Activated CD8-positive, alpha-beta T cell treated with anti-CD3 and anti-CD28 coated beads for 36 hours (primary cell): ENCODE data around the gene LPGAT1. TPM values are rescaled to one million over a fixed set of nuclear protein-coding genes. Genes with fewer than 3 reads are reported as not detected.
"Not testable (repeated sequence)": the region's sequence is repeated elsewhere in the genome, so short reads cannot be mapped to it uniquely, and the experiment has no call there.

Experiments used
- ATAC-seq: fragments of 200-7000 bp; cut with Tn5 transposase; one replicate; pipeline ENCODE4 v1.10.0; 2021; ENCODE audit warnings: mild to moderate bottlenecking, moderate library complexity
- CTCF ChIA-PET: fragments of 350-600 bp; sonication (Branson Sonifier 250); formaldehyde crosslinking; loops from one replicate; lab custom pipeline; 2021; ENCODE audit warnings: antibody characterized with exemption; lab: Charles Lee
- POLR2A ChIA-PET: fragments of 350-600 bp; sonication (Branson Sonifier 250); formaldehyde crosslinking; loops from one replicate; lab custom pipeline; 2021; ENCODE audit warnings: antibody characterized with exemption; lab: Charles Lee
- DNase-seq: peaks from one replicate; pipeline ENCODE4 v3.0.0-alpha.2; 2020
- H3K27ac Mint-ChIP-seq: one replicate; pipeline ENCODE4 v1.8.0; 2021; ENCODE audit warnings: mild to moderate bottlenecking, mixed read lengths
- H3K27me3 Mint-ChIP-seq: one replicate; pipeline ENCODE4 v1.8.0; 2021; ENCODE audit warnings: mixed read lengths
- H3K36me3 Mint-ChIP-seq: one replicate; pipeline ENCODE4 v1.8.0; 2021; ENCODE audit warnings: low read depth, mixed read lengths
- H3K4me1 Mint-ChIP-seq: one replicate; pipeline ENCODE4 v1.8.0; 2021; ENCODE audit warnings: low read depth, mixed read lengths
- H3K4me3 Mint-ChIP-seq: one replicate; pipeline ENCODE4 v1.8.0; 2021; ENCODE audit warnings: mild to moderate bottlenecking, moderate library complexity, mixed read lengths
- H3K9me3 Mint-ChIP-seq: one replicate; pipeline ENCODE4 v1.8.0; 2021; ENCODE audit warnings: mixed read lengths
- intact Hi-C: fragments of 100-400 bp; cut with micrococcal nuclease; formaldehyde crosslinking; loops from one replicate; pipeline ENCODE4 v1.10.0; 2022
- total RNA-seq, 2 experiments: library from RNA; stranded (reverse); gene quantifications; one replicate each; pipeline ENCODE4 v1.2.3, GENCODE V29; 2021
- TF ChIP-seq, protein P1 (sequence below): fragments of 200-600 bp; IDR thresholded peaks from one replicate; pipeline ENCODE4 v1.8.0; 2022; ENCODE audit warnings: antibody characterized with exemption, mild to moderate bottlenecking

Gene LPGAT1
- total RNA-seq, 2 experiments from 2014 or later: 16.5 to 16.7 TPM

GRCh38 chr1:211874521-211875347 lies 44.2 kb upstream of the LPGAT1 start:
- ChIA-PET CTCF (no interaction called here), POLR2A (interaction anchor here (0.9 kb wide), 1 partner anchor 10 kb away, joined by 3 read pairs; no protein-coding TSS in a partner anchor)
- intact Hi-C loops: no loop called here
- no peak overlapping the region for H3K4me3 Mint-ChIP-seq
- ATAC-seq (no peak), DNase-seq (no peak)
- no peak overlapping the region for H3K27ac Mint-ChIP-seq
- peaks cover 1% of the 10 kb centered on the region for H3K27me3 Mint-ChIP-seq
- H3K4me1 Mint-ChIP-seq: no peaks in the 10 kb centered on the region
- H3K36me3 Mint-ChIP-seq: no peaks in the 10 kb centered on the region
- TF ChIP-seq, protein P1, sequence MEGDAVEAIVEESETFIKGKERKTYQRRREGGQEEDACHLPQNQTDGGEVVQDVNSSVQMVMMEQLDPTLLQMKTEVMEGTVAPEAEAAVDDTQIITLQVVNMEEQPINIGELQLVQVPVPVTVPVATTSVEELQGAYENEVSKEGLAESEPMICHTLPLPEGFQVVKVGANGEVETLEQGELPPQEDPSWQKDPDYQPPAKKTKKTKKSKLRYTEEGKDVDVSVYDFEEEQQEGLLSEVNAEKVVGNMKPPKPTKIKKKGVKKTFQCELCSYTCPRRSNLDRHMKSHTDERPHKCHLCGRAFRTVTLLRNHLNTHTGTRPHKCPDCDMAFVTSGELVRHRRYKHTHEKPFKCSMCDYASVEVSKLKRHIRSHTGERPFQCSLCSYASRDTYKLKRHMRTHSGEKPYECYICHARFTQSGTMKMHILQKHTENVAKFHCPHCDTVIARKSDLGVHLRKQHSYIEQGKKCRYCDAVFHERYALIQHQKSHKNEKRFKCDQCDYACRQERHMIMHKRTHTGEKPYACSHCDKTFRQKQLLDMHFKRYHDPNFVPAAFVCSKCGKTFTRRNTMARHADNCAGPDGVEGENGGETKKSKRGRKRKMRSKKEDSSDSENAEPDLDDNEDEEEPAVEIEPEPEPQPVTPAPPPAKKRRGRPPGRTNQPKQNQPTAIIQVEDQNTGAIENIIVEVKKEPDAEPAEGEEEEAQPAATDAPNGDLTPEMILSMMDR: no peak
- H3K9me3 Mint-ChIP-seq: no peaks in the 10 kb centered on the region

DNA sequence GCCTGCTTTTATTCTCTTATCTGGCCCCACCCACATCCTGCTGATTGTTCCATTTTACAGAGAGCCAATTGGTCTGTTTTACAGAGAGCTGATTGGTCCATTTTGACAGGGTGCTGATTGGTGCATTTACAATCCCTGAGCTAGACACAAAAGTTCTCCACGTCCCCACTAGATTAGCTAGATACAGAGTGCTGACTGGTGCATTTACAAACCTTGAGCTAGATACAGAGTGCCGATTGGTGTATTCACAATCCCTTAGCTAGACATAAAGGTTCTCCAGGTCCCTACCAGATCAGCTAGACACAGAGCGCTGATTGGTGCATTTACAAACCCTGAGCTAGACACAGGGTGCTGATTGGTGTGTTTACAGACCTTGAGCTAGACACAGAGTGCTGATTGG lies 43.2 kb upstream of the LPGAT1 start:
- H3K4me3 Mint-ChIP-seq, H3K9me3 Mint-ChIP-seq, H3K27ac Mint-ChIP-seq, POLR2A ChIA-PET, CTCF ChIA-PET, H3K27me3 Mint-ChIP-seq, DNase-seq, H3K36me3 Mint-ChIP-seq, intact Hi-C loops, ATAC-seq, H3K4me1 Mint-ChIP-seq: not testable (repeated sequence)

DNA sequence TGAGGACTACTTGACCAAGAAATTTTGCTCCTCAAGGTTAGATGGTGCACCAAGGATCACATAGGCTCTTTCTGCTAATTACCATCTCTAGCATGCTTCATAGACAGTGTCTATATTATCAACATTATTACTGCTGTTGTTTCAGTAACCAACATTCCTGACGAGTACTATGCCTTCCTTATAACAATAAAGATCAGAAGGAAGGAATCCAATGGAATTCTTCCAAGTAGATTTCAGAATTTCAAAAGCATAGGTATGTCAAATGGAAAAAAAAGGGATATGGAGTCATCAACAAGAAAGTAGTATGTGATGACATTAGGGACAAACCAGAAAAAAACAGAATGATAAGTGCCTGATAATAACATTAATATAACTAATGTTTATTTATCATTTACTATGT lies 39.6 kb upstream of the LPGAT1 start:
- POLR2A ChIA-PET: no interaction called here

GRCh38 chr1:211865180-211865579 lies 34.6 kb upstream of the LPGAT1 start:
- ChIA-PET POLR2A (no interaction called here), CTCF (no interaction called here)
- H3K4me1 Mint-ChIP-seq: peaks cover 3% of the 10 kb centered on the region

More for the DNA sequence above, 39.6 kb upstream of the LPGAT1 start:
- ATAC-seq (no peak), DNase-seq (no peak)
- H3K27me3 Mint-ChIP-seq: no peaks in the 10 kb centered on the region
- peaks cover 8% of the 10 kb centered on the region for H3K9me3 Mint-ChIP-seq
- intact Hi-C loops: no loop called here
- H3K4me1 Mint-ChIP-seq: no peaks in the 10 kb centered on the region
- CTCF ChIA-PET: no interaction called here
- no peaks in the 10 kb centered on the region for H3K36me3 Mint-ChIP-seq
- H3K4me3 Mint-ChIP-seq: no peak overlapping the region
- TF ChIP-seq, protein P1: no peak
- no peak overlapping the region for H3K27ac Mint-ChIP-seq

DNA sequence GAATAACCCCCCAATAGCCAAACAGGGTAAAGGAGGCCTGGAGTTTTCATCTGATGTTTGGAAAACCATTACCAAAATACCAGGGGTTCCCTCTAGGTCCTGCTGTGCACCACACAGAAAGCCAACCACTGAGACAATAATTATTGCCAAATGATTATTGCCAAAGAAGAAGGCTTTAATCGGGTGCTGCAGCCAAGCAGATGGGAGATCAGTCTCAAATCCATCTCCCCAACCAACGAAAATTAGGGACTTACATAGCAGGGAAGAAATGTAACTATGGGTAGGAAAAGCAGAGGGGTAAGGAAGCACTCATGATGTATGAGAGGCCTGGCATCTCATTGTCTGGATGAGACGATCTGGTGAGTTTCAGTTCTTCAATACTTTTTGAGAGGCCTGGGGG lies 28.8 kb upstream of the LPGAT1 start:
- Mint-ChIP-seq H3K27ac (no peak overlapping the region), H3K4me1 (peaks cover 3% of the 10 kb centered on the region), H3K27me3 (peaks cover 2% of the 10 kb centered on the region), H3K9me3 (peaks cover 5% of the 10 kb centered on the region), H3K4me3 (no peak overlapping the region), H3K36me3 (peaks cover 1% of the 10 kb centered on the region)
- DNase-seq: no peak
- intact Hi-C loops: no loop called here
- TF ChIP-seq, protein P1: no peak
- no peak for ATAC-seq
- ChIA-PET POLR2A (no interaction called here), CTCF (no interaction called here)

More at GRCh38 chr1:211865180-211865579, 34.6 kb upstream of the LPGAT1 start:
- intact Hi-C loops: no loop called here
- TF ChIP-seq, protein P1: no peak
- H3K4me3 Mint-ChIP-seq: no peak overlapping the region
- no peak for DNase-seq
- H3K9me3 Mint-ChIP-seq: peaks cover 8% of the 10 kb centered on the region
- no peaks in the 10 kb centered on the region for H3K27me3 Mint-ChIP-seq
- no peak for ATAC-seq
- no peak overlapping the region for H3K27ac Mint-ChIP-seq
- no peaks in the 10 kb centered on the region for H3K36me3 Mint-ChIP-seq
